ENCODE data around the gene IDH2.

IDH2 gene

DNA sequence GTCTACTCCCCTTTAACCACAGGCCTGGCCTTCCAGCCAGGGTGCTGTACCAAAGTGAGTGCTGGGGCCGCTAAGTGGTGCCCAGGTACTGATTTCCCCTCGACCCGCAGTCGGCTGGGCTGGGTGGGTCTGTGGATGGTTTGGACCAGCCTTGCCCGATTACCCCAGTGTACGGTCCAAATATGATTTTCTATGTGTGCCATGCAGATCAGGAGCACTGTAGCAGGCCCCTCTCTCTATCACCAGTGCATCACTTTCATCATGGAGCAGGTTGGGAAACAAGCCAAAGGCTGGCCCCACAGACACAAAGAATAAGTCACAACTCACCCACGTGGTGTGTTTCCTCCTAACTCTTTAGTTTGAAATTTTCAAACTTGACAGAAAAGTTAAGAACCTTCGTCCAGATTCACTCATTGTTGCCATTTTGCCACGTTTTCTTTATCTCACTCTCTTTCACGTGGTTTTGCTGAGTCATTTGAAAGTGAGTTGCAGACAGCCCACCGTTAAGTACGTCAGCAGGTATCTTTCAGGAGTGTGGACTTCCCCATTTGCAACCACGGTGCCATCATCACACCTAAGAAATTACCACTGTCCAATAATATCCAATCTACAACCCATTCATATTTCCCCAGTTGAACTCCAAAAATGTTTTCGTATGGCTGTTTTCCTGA, 64.2 kb downstream of the IDH2 start:
- Histone ChIP-seq H3K4me3 (ENCODE audit: low read depth, low read length) (no peak overlapping the region), H3K4me1 (no peaks in the 10 kb centered on the region), H3K27ac (no peak overlapping the region), H2AFZ (no peak overlapping the region), H3K79me2 (peaks cover 2% of the 10 kb centered on the region), H3K27me3 (ENCODE audit: control insufficient read depth, insufficient read depth, low read length) (no peaks in the 10 kb centered on the region), H3K36me3 (ENCODE audit: control insufficient read depth, insufficient read depth, low read length) (no peaks in the 10 kb centered on the region), H3K9me3 (ENCODE audit: control insufficient read depth, low read length) (no peaks in the 10 kb centered on the region), H3K9ac (no peak overlapping the region), H3K4me2 (ENCODE audit: low read length) (no peak overlapping the region)
- TF ChIP-seq, protein P1, sequence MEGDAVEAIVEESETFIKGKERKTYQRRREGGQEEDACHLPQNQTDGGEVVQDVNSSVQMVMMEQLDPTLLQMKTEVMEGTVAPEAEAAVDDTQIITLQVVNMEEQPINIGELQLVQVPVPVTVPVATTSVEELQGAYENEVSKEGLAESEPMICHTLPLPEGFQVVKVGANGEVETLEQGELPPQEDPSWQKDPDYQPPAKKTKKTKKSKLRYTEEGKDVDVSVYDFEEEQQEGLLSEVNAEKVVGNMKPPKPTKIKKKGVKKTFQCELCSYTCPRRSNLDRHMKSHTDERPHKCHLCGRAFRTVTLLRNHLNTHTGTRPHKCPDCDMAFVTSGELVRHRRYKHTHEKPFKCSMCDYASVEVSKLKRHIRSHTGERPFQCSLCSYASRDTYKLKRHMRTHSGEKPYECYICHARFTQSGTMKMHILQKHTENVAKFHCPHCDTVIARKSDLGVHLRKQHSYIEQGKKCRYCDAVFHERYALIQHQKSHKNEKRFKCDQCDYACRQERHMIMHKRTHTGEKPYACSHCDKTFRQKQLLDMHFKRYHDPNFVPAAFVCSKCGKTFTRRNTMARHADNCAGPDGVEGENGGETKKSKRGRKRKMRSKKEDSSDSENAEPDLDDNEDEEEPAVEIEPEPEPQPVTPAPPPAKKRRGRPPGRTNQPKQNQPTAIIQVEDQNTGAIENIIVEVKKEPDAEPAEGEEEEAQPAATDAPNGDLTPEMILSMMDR (IDR thresholded peaks at IDR 0.05): no peak

DNA sequence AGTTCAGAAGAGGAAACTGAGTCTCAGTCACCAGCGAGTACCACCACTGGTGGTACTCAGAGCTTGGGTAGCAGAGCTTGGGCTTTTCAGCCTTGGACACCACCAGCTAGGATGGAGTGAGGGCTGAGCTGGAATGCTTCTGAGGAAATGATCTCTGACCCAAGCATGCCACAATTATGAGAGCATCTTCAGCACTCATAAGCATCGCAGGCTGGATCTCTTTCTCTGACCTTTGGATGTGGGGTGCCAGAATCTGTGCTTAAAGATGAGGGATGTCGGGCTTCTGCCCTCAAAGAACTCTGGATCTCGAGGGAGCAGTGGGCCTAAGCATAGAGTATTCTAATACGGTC, 64.8 kb downstream of the IDH2 start:
- peaks cover 2% of the 10 kb centered on the region for H3K79me2 ChIP-seq
- no peak overlapping the region for H3K4me2 ChIP-seq (ENCODE audit: low read length)
- H3K9me3 ChIP-seq (ENCODE audit: control insufficient read depth, low read length): no peaks in the 10 kb centered on the region
- H3K9ac ChIP-seq: no peak overlapping the region
- H3K4me1 ChIP-seq: no peaks in the 10 kb centered on the region
- no peak overlapping the region for H3K4me3 ChIP-seq (ENCODE audit: low read depth, low read length)
- H3K36me3 ChIP-seq (ENCODE audit: control insufficient read depth, insufficient read depth, low read length): no peaks in the 10 kb centered on the region
- H3K27ac ChIP-seq: no peak overlapping the region
- H2AFZ ChIP-seq: no peak overlapping the region
- TF ChIP-seq, protein P1 (IDR thresholded peaks at IDR 0.05): no peak
- no peaks in the 10 kb centered on the region for H3K27me3 ChIP-seq (ENCODE audit: control insufficient read depth, insufficient read depth, low read length)

DNA sequence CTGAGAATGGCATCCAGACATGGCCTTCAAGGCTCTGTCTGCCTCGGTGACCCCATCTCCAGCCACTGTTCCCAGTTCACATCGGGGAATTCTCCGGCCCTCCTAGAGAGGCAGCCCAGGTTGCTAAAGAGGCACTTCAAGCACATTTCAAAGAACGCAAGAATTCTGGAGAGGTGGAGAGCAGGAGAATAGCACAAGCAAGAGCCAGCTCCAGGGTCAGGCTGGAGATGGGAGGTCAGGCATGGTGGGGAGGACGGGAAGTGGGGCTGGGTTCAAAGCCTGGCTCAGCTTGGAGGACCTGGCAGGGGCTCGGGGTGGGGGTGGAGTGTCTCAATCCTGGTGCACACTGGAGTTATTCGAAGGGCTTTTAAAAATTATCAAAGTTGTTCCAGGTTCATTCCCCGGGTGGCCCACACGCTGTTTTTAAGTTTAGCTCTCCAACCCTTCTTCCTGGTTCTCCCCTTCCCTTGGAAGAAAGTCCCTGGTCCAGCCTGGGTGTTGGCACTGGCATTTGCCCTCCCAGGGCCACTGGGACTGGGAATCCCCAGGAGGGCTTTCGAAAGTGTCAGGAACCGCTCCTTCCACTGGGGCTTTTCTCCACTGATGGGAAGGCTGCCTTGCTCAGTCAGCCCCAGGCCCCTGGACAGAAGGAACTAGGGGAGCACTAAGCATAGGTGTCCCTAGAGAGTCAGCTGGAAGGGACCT, 65.3 kb downstream of the IDH2 start:
- Histone ChIP-seq H3K9ac (no peak overlapping the region), H3K79me2 (peaks cover 2% of the 10 kb centered on the region), H3K4me3 (ENCODE audit: low read depth, low read length) (no peak overlapping the region), H3K9me3 (ENCODE audit: control insufficient read depth, low read length) (no peaks in the 10 kb centered on the region), H3K27ac (no peak overlapping the region), H3K4me1 (no peaks in the 10 kb centered on the region), H3K36me3 (ENCODE audit: control insufficient read depth, insufficient read depth, low read length) (no peaks in the 10 kb centered on the region), H3K4me2 (ENCODE audit: low read length) (no peak overlapping the region), H2AFZ (no peak overlapping the region), H3K27me3 (ENCODE audit: control insufficient read depth, insufficient read depth, low read length) (no peaks in the 10 kb centered on the region)
- TF ChIP-seq, protein P1 (IDR thresholded peaks at IDR 0.05): no peak

DNA sequence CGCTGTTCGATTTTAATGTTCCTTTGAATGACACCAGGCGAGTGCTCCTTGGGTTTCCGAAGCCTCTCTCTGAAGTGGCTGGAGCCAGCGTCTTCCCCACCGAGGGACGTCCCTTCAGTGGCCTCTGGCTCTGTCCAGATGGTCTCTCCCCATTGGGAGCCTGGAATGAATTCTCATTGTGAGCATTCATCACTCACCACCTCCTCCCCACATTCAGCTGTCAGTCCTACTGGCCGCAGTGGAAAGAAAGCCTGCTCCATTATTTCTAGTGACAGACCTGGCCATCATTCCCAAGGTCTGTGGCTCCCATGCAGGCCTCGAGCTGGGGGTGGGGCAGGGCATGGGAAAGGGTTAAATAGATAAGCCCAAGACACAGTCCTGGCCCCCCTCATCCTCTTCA, 65.9 kb downstream of the IDH2 start:
- Histone ChIP-seq H3K4me2 (ENCODE audit: low read length) (no peak overlapping the region), H3K27me3 (ENCODE audit: control insufficient read depth, insufficient read depth, low read length) (no peaks in the 10 kb centered on the region), H2AFZ (no peak overlapping the region), H3K27ac (no peak overlapping the region), H3K4me3 (ENCODE audit: low read depth, low read length) (no peak overlapping the region), H3K36me3 (ENCODE audit: control insufficient read depth, insufficient read depth, low read length) (no peaks in the 10 kb centered on the region), H3K9ac (no peak overlapping the region), H3K9me3 (ENCODE audit: control insufficient read depth, low read length) (no peaks in the 10 kb centered on the region), H3K4me1 (no peaks in the 10 kb centered on the region), H3K79me2 (peaks cover 2% of the 10 kb centered on the region)
- TF ChIP-seq, protein P1 (IDR thresholded peaks at IDR 0.05): no peak

DNA sequence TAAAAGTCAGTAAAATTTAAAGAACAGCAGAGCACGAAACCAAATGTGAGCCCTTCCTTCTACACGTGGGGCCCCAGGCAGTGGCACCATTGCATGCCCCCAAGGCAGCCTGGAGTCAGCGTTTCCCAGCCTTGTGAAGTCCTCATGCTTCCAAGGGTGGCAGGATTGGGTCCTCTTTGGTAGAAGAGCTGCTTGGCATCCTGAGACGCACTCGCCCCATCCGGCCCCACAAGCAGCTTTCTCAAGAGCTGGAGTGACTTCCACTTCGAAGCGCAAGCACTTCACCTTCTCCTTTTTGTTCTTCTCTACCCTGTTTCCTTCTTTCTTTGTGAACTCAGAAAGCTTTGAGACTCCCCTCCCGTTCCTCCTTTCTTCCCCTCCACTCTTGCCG, 66.4 kb downstream of the IDH2 start:
- no peak overlapping the region for H3K9ac ChIP-seq
- H3K4me1 ChIP-seq: no peaks in the 10 kb centered on the region
- TF ChIP-seq, protein P1 (IDR thresholded peaks at IDR 0.05): no peak

More for the DNA sequence above, 66.4 kb downstream of the IDH2 start:
- Histone ChIP-seq H3K4me2 (ENCODE audit: low read length) (no peak overlapping the region), H3K9me3 (ENCODE audit: control insufficient read depth, low read length) (no peaks in the 10 kb centered on the region), H3K4me3 (ENCODE audit: low read depth, low read length) (no peak overlapping the region), H3K79me2 (peaks cover 2% of the 10 kb centered on the region), H3K27ac (peak overlapping the region; percentile 74), H3K27me3 (ENCODE audit: control insufficient read depth, insufficient read depth, low read length) (no peaks in the 10 kb centered on the region), H2AFZ (no peak overlapping the region), H3K36me3 (ENCODE audit: control insufficient read depth, insufficient read depth, low read length) (no peaks in the 10 kb centered on the region)

All from parathyroid adenoma (tissue), 2 donors.